IMR-90 (cell line): ENCODE results near the gene WDR27. TPM values are rescaled to one million over a fixed set of nuclear protein-coding genes. Genes with fewer than 3 reads are reported as not detected.

ENCODE experiments used
- ATAC-seq: fragments of 200-7000 bp; cut with Tn5 transposase; 2 replicates; pipeline ENCODE4 v1.9.1; 2020; ENCODE audit warnings: low read depth, mild to moderate bottlenecking, moderate library complexity
- Bru-seq: library from RNA; stranded (reverse); fragments of 400-500 nt; gene quantifications from one replicate; lab custom pipeline; 2021; lab: Mats Ljungman, UMichigan
- BruChase-seq, 2 experiments: library from RNA; stranded (reverse); fragments of 400-500 nt; gene quantifications; one replicate each; lab custom pipeline; 2021; lab: Mats Ljungman, UMichigan
- BruUV-seq: library from RNA; stranded (reverse); fragments of 400-500 nt; replicated peaks from 2 replicates; lab custom pipeline; 2021; lab: Mats Ljungman, UMichigan
- CTCF ChIA-PET: fragments of 300-600 bp; formaldehyde crosslinking; extraction: SDS; loops from one replicate; lab custom pipeline; 2021; ENCODE audit warnings: antibody characterized with exemption; lab: Yijun Ruan, JAX
- POLR2A ChIA-PET: fragments of 300-600 bp; sonication (Branson Sonifier 250); formaldehyde crosslinking; loops from one replicate; lab custom pipeline; 2022; ENCODE audit warnings: antibody characterized with exemption; ENCODE audit not compliant: unreplicated experiment; lab: Charles Lee
- DNase-seq: peaks from one replicate; pipeline ENCODE4 v3.0.0; 2013
- H2AFZ ChIP-seq: replicated peaks from 2 replicates; pipeline ENCODE3; 2013; ENCODE audit warnings: low read length, mild to moderate bottlenecking; ENCODE audit not compliant: poor library complexity
- H2AK5ac ChIP-seq: 2 replicates; pipeline ENCODE4 v1.6.1; 2013; ENCODE audit warnings: low read depth, low read length, inconsistent platforms
- H2AK9ac ChIP-seq: replicated peaks from 2 replicates; pipeline ENCODE3; 2013; ENCODE audit warnings: mild to moderate bottlenecking, low read depth, low read length, moderate library complexity; ENCODE audit not compliant: poor library complexity
- H2BK120ac ChIP-seq: 2 replicates; pipeline ENCODE4 v1.6.1; 2013; ENCODE audit warnings: low read depth, low read length, inconsistent platforms
- H2BK15ac ChIP-seq: 3 replicates; pipeline ENCODE4 v1.6.1; 2013; ENCODE audit warnings: low read depth, low read length, inconsistent platforms
- H2BK20ac ChIP-seq: 2 replicates; pipeline ENCODE4 v1.6.1; 2013; ENCODE audit warnings: low read depth, mild to moderate bottlenecking, inconsistent platforms, low read length, moderate library complexity
- H2BK5ac ChIP-seq: 2 replicates; pipeline ENCODE4 v1.6.1; 2013; ENCODE audit warnings: mild to moderate bottlenecking, low read depth, low read length, inconsistent platforms; ENCODE audit not compliant: poor library complexity, severe bottlenecking
- H3K14ac ChIP-seq: replicated peaks from 2 replicates; pipeline ENCODE4 v1.6.1; 2013; ENCODE audit warnings: low read depth, low read length, inconsistent platforms
- H3K18ac ChIP-seq: 2 replicates; pipeline ENCODE4 v1.6.1; 2013; ENCODE audit warnings: low read depth, low read length, control low read depth
- H3K23ac ChIP-seq: 2 replicates; pipeline ENCODE4 v1.6.1; 2013; ENCODE audit warnings: low read depth, low read length, inconsistent platforms
- H3K27ac ChIP-seq: 2 replicates; pipeline ENCODE4 v1.5.1; 2013; ENCODE audit warnings: mild to moderate bottlenecking, control low read depth, low read length; ENCODE audit not compliant: insufficient read depth
- H3K27me3 ChIP-seq: 2 replicates; pipeline ENCODE4 v1.6.1; 2013; ENCODE audit warnings: low read length; ENCODE audit not compliant: control insufficient read depth, insufficient read depth
- H3K36me3 ChIP-seq: 2 replicates; pipeline ENCODE4 v1.6.1; 2013; ENCODE audit warnings: low read length, mixed read lengths; ENCODE audit not compliant: control insufficient read depth, insufficient read depth
- H3K4ac ChIP-seq: 2 replicates; pipeline ENCODE4 v1.6.1; 2013; ENCODE audit warnings: low read depth, low read length, inconsistent platforms
- H3K4me1 ChIP-seq: 2 replicates; pipeline ENCODE4 v1.6.1; 2013; ENCODE audit warnings: low read length, mixed read lengths; ENCODE audit not compliant: control insufficient read depth, insufficient read depth
- H3K4me2 ChIP-seq: 2 replicates; pipeline ENCODE4 v1.6.1; 2013; ENCODE audit warnings: low read depth, mild to moderate bottlenecking, control low read depth, low read length, moderate library complexity
- H3K4me3 ChIP-seq: 2 replicates; pipeline ENCODE4 v1.5.1; 2013; ENCODE audit warnings: low read depth, mild to moderate bottlenecking, control low read depth, low read length, moderate library complexity; ENCODE audit not compliant: insufficient read depth
- H3K56ac ChIP-seq: 2 replicates; pipeline ENCODE4 v1.6.1; 2013; ENCODE audit warnings: low read length, inconsistent platforms; ENCODE audit not compliant: insufficient read depth; ENCODE audit errors: extremely low read depth
- H3K79me1 ChIP-seq, 2 experiments: 2 replicates each; pipeline ENCODE4 v1.6.1; 2013; ENCODE audit warnings: low read length in 2 of 2, inconsistent platforms in 1 of 2, low read depth in 1 of 2
- H3K9ac ChIP-seq: 2 replicates; pipeline ENCODE4 v1.6.1; 2013; ENCODE audit warnings: low read depth, low read length, control low read depth
- H3K9me1 ChIP-seq: 2 replicates; pipeline ENCODE4 v1.6.1; 2013; ENCODE audit warnings: low read length, inconsistent platforms; ENCODE audit not compliant: insufficient read depth
- H3K9me3 ChIP-seq: 2 replicates; pipeline ENCODE4 v1.6.1; 2013; ENCODE audit warnings: low read length; ENCODE audit not compliant: control insufficient read depth, insufficient read depth
- H4K20me1 ChIP-seq: 2 replicates; pipeline ENCODE4 v1.6.1; 2013; ENCODE audit warnings: low read length, inconsistent platforms; ENCODE audit not compliant: insufficient read depth
- H4K5ac ChIP-seq: 2 replicates; pipeline ENCODE4 v1.6.1; 2013; ENCODE audit warnings: mild to moderate bottlenecking, low read depth, low read length, control low read depth
- H4K8ac ChIP-seq, 2 experiments: 2 replicates each; pipeline ENCODE4 v1.6.1; 2013; ENCODE audit warnings: low read depth in 2 of 2, low read length in 2 of 2, control low read depth in 1 of 2, inconsistent platforms in 1 of 2
- H4K91ac ChIP-seq: 2 replicates; pipeline ENCODE4 v1.6.1; 2013; ENCODE audit warnings: low read depth, low read length, inconsistent platforms; ENCODE audit not compliant: insufficient read depth
- BHLHE40 ChIP-seq: fragments of 150-350 bp; IDR thresholded peaks from 2 replicates; pipeline ENCODE4 v1.6.1; 2016; ENCODE audit warnings: mild to moderate bottlenecking, low read depth, low read length
- CEBPB ChIP-seq: IDR thresholded peaks from 2 replicates; pipeline ENCODE4 v1.6.1; 2012; ENCODE audit warnings: low read depth, low read length, improper control_type of control experiment
- CHD1 ChIP-seq: IDR thresholded peaks from 2 replicates; pipeline ENCODE4 v1.6.1; 2012; ENCODE audit warnings: low read depth, low read length, improper control_type of control experiment
- FOS ChIP-seq: fragments of 150-350 bp; IDR thresholded peaks from 2 replicates; pipeline ENCODE4 v1.6.1; 2016; ENCODE audit warnings: low read depth, low read length
- MAFK ChIP-seq: IDR thresholded peaks from 2 replicates; pipeline ENCODE4 v1.6.1; 2012; ENCODE audit warnings: low read depth, low read length, improper control_type of control experiment
- MAZ ChIP-seq: IDR thresholded peaks from 2 replicates; pipeline ENCODE4 v1.6.1; 2012; ENCODE audit warnings: low read depth, mild to moderate bottlenecking, low read length, improper control_type of control experiment, moderate library complexity, borderline replicate concordance
- MXI1 ChIP-seq: IDR thresholded peaks from 2 replicates; pipeline ENCODE4 v1.6.1; 2012; ENCODE audit warnings: low read depth, mild to moderate bottlenecking, low read length, moderate library complexity, borderline replicate concordance
- RAD21 ChIP-seq: IDR thresholded peaks from 2 replicates; pipeline ENCODE4 v1.6.1; 2012; ENCODE audit warnings: low read length, improper control_type of control experiment
- RCOR1 ChIP-seq: IDR thresholded peaks from 2 replicates; pipeline ENCODE4 v1.6.1; 2012; ENCODE audit warnings: mild to moderate bottlenecking, low read length, improper control_type of control experiment; ENCODE audit not compliant: insufficient replicate concordance
- RFX5 ChIP-seq: IDR thresholded peaks from 2 replicates; pipeline ENCODE4 v1.8.0; 2012; ENCODE audit warnings: low read depth, mild to moderate bottlenecking, low read length, moderate library complexity
- WGBS, 2 experiments: methylation state at CpG; one replicate each; pipeline versions ENCODE4 v1.1.5 to v1.1.7; 2013; ENCODE audit warnings: missing lambda C conversion rate in 2 of 2; ENCODE audit not compliant: insufficient read length in 1 of 2; ENCODE audit errors: extremely low coverage in 2 of 2; 5-methylcytosine and 5-hydroxymethylcytosine counted together
- dilution Hi-C: fragments of 300-500 bp; cut with HindIII; formaldehyde crosslinking; loops from one replicate; pipeline ENCODE4 v1.14.3; 2018; ENCODE audit warnings: low sequenced_read_pairs; ENCODE audit not compliant: unreplicated experiment
- in situ Hi-C: fragments of 300-500 bp; cut with MboI; formaldehyde crosslinking; loops from 3 replicates; pipeline ENCODE4 v1.14.3; 2019; ENCODE audit warnings: low sequenced_read_pairs, inconsistent platforms, mixed read lengths
- intact Hi-C: fragments of 100-400 bp; cut with micrococcal nuclease; formaldehyde crosslinking; loops from 2 replicates; pipeline ENCODE4 v1.10.0; 2022
- long read RNA-seq: library from polyadenylated mRNA; unstranded; transcript quantifications from one replicate; pipeline ENCODE4 v2.0.0, GENCODE V29; 2021; ENCODE audit not compliant: unreplicated experiment
- polyA plus RNA-seq, 3 experiments: library from polyadenylated mRNA; depleted of rRNA; stranded (reverse); fragments of >200 nt; gene quantifications; 2 replicates each; pipeline ENCODE4 v1.2.3, GENCODE V29; 2012; ENCODE audit warnings: low replicate concordance in 1 of 3
- total RNA-seq: library from RNA; depleted of rRNA; stranded (reverse); fragments of >200 nt; gene quantifications from 2 replicates; pipeline ENCODE4 v1.2.3, GENCODE V29; 2012; rRNA removed
- TF ChIP-seq, protein P1 (sequence below): fragments of 150-350 bp; IDR thresholded peaks from 2 replicates; pipeline ENCODE4 v1.6.1; 2017; ENCODE audit warnings: mild to moderate bottlenecking, antibody characterized with exemption, low read length, low read depth
- TF ChIP-seq, protein P2 (sequence below): conservative IDR thresholded peaks from 2 replicates; pipeline ENCODE4 v1.5.1; 2012; ENCODE audit warnings: mild to moderate bottlenecking, low read depth, low read length, improper control_type of control experiment

Gene WDR27
- 7.0 and 7.8 TPM in 2 replicates for total RNA-seq
- 18.1 and 18.5 TPM in 2 replicates for polyA plus RNA-seq (2012; rRNA removed)
- polyA plus RNA-seq (2012; cell fraction: cytosol; rRNA removed), result 6.0 and 7.7 TPM in 2 replicates
- polyA plus RNA-seq (2012; cell fraction: nucleus; rRNA removed; ENCODE audit: low replicate concordance), result 206 and 209 TPM in 2 replicates
- percentile 82 among the genes with signal in this experiment for Bru-seq, nascent RNA
- percentile 92 among the genes with signal in this experiment for BruChase-seq, experiment 1, labeled RNA remaining after a 6-hour chase
- percentile 95 among the genes with signal in this experiment for BruChase-seq, experiment 2, labeled RNA remaining after a 2-hour chase
- long read RNA-seq, partial matches to known transcripts, result 3 of 11 reads
- long read RNA-seq, other reads (novel, unspliced or antisense), result 8 of 11 reads

DNA sequence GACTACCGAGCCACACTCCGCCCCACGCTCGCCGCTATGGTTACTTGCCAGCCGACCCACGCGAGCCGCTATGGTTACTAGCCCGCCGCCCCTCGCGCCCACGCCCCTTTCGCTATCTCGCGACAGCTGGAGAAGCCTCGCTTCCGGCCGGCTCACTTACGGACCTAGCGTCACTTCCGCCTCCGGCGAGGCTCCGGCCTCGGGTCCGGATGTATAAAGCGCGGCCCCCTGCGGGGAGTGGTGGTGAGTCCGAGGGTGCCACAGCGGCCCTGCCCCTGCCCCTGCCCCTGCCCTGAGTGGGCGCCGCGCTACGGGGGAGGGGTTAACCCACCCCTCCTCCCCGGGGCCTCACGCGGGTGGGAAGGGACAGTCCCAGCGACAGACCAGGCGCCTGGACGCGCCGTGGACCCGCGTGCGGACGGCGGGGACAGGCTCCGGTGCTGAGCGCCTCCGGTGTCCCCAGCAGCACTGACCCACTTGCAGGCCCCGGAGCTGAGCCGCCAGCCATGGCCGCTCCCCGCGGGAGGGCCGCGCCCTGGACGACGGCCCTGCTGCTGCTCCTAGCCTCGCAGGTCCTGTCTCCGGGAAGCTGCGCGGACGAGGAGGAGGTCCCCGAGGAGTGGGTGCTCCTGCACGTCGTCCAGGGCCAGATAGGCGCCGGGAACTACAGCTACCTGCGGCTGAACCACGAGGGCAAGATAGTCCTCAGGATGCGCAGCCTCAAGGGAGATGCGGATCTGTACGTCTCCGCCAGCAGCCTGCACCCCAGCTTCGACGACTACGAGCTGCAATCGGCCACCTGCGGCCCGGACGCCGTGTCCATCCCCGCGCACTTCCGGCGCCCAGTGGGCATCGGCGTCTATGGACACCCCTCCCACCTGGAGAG is at the start of gene WDR27, which contains the start of gene C6orf120:
Gene WDR27 (minus strand): TSS at position 76 of the 886 bp plus-strand sequence. CDS start 13,024 bp downstream, outside the sequence.
Gene C6orf120 (plus strand): TSS at position 173 of the 886 bp plus-strand sequence. CDS start 334 bp downstream, at position 507.
- peak within 1 kb of the TSS; percentile 95 for H3K23ac ChIP-seq
- H3K56ac ChIP-seq, result peak within 1 kb of the TSS; percentile 70
- H3K9me3 ChIP-seq, result no peaks in the 10 kb centered on the region
- H3K4me2 ChIP-seq, result peak within 1 kb of the TSS; percentile 93
- peak within 1 kb of the TSS; percentile 76 for H3K4me3 ChIP-seq
- peaks cover 9% of the 10 kb centered on the region; the same call in 1 of the 2 replicates for H3K9me1 ChIP-seq
- H4K8ac ChIP-seq, result peak within 1 kb of the TSS; percentile 69 to 92
- H3K4ac ChIP-seq, result peak within 1 kb of the TSS; percentile 91
- in situ Hi-C loops (no loop called here), dilution Hi-C loops (no loop called here), intact Hi-C loops (loop anchor here (2.0 to 5.0 kb wide), 4 partner anchors 47 to 807 kb away; partner anchors contain the start of gene THBS2)
- H2AK5ac ChIP-seq, result peak within 1 kb of the TSS; percentile 77
- peak within 1 kb of the TSS; percentile 70 for H4K91ac ChIP-seq
- H2BK5ac ChIP-seq, result peak within 1 kb of the TSS; percentile 85
- peaks cover 7% of the 10 kb centered on the region for H3K36me3 ChIP-seq
- peak within 1 kb of the TSS; percentile 71 for H3K14ac ChIP-seq
- peak within 1 kb of the TSS; percentile 96 for H2AFZ ChIP-seq
- H3K4me1 ChIP-seq, result peaks cover 9% of the 10 kb centered on the region
- no TSS peak for BruUV-seq
- peaks cover 26 to 56% of the 10 kb centered on the region in 2 experiments for H3K79me1 ChIP-seq
- ATAC-seq, result peak; percentile 93
- WGBS, 2 experiments, result 0% methylated on average over 42 of the region's 92 CpGs; no CpG with 5 or more reads in 1 of the 2 experiments
- peak within 1 kb of the TSS; percentile 89 for H3K27ac ChIP-seq
- peak within 1 kb of the TSS; percentile 82 for H3K9ac ChIP-seq
- no peaks in the 10 kb centered on the region for H3K27me3 ChIP-seq
- H2BK15ac ChIP-seq, result no peak within 1 kb of the TSS
- DNase-seq, result peak; percentile 95
- peak within 1 kb of the TSS; percentile 55 for H4K5ac ChIP-seq
- peak within 1 kb of the TSS; percentile 16; the same call in 1 of the 2 replicates for H3K18ac ChIP-seq
- ChIA-PET POLR2A (no interaction called here), CTCF (interaction anchor here (1.0 kb wide), 1 partner anchor 16 kb away, joined by 3 read pairs; no protein-coding TSS in a partner anchor)
- no peak within 1 kb of the TSS for H2BK20ac ChIP-seq
- peaks cover 10% of the 10 kb centered on the region; the same call in 1 of the 2 replicates for H4K20me1 ChIP-seq
- H2AK9ac ChIP-seq, result peak within 1 kb of the TSS; percentile 97
- H2BK120ac ChIP-seq, result peak within 1 kb of the TSS; percentile 43; the same call in 1 of the 2 replicates
- TF ChIP-seq, protein P1, sequence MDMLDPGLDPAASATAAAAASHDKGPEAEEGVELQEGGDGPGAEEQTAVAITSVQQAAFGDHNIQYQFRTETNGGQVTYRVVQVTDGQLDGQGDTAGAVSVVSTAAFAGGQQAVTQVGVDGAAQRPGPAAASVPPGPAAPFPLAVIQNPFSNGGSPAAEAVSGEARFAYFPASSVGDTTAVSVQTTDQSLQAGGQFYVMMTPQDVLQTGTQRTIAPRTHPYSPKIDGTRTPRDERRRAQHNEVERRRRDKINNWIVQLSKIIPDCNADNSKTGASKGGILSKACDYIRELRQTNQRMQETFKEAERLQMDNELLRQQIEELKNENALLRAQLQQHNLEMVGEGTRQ, result 0 out of 2 replicates have a peak, but pooled peaks have one; percentile 5
- TF ChIP-seq CEBPB, result no peak
- TF ChIP-seq MXI1, result peak; percentile 97
- TF ChIP-seq CHD1, result peak; percentile 89; the same call in 1 of the 2 replicates
- peak; percentile 66; the same call in 1 of the 2 replicates for TF ChIP-seq MAZ
- no peak for TF ChIP-seq RCOR1
- TF ChIP-seq MAFK, result no peak
- TF ChIP-seq, protein P2, sequence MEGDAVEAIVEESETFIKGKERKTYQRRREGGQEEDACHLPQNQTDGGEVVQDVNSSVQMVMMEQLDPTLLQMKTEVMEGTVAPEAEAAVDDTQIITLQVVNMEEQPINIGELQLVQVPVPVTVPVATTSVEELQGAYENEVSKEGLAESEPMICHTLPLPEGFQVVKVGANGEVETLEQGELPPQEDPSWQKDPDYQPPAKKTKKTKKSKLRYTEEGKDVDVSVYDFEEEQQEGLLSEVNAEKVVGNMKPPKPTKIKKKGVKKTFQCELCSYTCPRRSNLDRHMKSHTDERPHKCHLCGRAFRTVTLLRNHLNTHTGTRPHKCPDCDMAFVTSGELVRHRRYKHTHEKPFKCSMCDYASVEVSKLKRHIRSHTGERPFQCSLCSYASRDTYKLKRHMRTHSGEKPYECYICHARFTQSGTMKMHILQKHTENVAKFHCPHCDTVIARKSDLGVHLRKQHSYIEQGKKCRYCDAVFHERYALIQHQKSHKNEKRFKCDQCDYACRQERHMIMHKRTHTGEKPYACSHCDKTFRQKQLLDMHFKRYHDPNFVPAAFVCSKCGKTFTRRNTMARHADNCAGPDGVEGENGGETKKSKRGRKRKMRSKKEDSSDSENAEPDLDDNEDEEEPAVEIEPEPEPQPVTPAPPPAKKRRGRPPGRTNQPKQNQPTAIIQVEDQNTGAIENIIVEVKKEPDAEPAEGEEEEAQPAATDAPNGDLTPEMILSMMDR, result no peak
- no peak; the same call in 1 of the 2 replicates for TF ChIP-seq RAD21
- no peak for TF ChIP-seq RFX5
- no peak for TF ChIP-seq BHLHE40
- TF ChIP-seq FOS, result no peak
